HG02588 (cell line): ENCODE data around the gene KCNQ1OT1.

Source experiments
- ATAC-seq: cut with Tn5 transposase; IDR thresholded peaks from one replicate; pipeline ENCODE4 v1.9.1; 2021; ENCODE audit warnings: mild to moderate bottlenecking, moderate library complexity; ENCODE audit not compliant: unreplicated experiment

Gene KCNQ1OT1

DNA sequence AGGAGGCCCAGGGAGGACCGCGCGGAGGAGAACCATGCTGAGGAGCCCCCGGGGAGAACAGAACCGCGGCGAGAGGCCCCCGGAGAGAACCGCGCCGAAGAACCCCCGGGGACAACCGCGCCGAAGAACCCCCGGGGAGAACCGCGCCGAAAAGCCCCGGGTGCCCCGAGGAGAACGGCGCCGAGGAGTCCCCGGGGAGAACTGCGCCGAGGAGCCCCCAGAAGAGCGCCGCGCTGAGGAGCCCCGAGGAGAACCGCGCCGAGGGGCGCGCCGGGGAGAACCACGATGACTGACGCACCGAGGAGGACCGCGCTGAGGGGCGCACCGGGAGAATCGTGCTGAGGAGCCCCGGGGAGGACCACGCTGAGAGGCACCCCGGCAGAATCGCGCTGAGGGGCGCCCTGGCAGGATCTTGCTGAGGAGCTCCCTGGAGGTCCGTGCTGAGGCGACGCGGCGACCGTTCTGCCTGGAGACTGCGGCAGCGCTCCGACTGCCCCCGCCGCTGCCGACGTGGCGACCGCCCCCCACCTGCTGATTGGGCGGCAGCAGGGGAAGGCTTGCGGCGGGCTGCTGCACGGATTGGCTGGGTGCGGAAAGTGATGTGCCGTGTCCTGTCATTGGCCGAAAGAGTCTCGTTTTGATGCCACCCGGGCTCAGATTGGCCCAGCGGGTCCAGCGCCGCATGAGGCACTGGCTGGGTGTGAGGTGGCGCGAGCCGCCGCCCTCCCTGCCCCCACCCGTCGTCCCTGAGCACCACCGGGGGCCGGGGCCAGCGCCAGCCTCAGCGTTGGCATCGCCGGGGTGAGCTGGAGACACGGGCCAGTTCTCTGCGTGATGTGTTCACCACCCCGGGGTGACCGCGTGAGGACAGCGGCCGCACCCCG lies at the start of gene KCNQ1OT1:
Gene KCNQ1OT1, minus strand, starts transcription at position 464 of the 884 bp plus-strand sequence.
- ATAC-seq: peak; percentile 76

DNA sequence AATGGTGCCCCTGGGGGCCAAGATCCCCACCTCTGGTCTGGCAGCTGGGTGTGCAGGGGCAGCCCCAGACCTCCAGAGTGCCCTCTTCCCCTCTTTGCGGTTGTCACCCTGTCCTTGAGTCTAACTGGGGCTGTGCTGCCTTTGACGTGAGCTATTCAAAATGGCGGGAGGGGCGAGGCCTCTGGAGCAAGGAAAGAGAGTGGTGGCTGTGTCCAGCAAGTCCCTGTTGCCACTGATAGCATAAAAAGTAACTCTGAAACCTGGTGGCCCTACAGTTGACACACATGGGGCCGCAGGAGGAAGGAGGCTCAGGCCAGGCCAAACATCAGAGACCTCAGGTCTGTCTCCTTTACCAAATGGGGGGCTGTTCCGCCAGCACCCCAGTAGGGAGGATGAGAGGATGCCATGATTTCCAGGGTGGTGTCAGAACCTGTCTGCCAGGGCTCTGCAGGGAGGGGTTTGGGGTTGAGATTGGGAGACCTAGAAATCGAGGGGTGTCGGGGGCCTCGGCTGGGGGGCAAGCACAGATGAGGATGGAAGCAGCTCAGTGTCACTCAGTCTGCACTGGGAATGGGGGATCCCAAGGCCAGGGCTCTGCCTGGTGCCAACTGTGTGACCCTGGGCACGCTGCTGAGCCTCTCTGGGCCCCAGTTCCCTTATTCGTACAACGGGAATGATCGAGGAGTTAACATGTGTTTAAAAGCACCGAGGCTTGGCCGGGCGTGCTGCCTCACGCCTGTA lies 49.2 kb upstream of the KCNQ1OT1 start:
- ATAC-seq: no peak

DNA sequence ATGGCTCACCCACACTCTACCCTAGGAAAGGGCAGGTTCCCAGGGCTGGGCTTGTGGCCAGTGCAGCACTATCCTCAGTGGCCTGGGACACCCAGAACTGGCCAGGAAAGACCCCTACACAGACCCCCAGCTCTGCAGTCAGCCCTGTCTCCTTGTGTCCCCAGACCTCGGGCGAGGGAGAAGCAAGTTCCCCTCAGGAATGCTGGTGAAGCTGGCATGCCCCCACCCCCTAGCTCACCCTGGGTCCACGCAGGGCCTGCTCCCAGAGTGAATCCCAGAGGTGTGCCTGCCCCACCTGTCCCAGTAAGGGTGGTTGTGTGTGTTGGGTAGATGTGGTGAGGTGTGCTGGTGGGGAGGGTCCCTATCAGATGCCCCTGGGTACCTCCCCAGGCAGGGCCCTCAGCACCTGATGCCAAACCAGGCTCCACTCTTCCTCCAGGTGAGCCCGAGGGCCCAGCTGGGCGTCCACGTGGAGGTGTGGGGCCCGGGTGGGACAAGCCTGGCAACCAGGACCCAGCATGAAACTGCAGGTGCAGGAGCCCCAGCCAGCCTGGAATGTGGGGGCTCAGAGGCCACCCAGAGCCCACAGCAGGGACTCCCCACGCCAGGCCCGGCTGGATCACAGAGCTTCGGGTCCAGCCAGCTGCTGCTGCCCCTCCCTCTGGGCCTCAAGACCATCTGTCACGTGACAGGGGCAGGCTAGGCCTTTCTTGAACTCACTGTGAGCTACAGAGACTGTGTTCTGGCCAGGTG lies 48.4 kb upstream of the KCNQ1OT1 start:
- ATAC-seq: no peak

DNA sequence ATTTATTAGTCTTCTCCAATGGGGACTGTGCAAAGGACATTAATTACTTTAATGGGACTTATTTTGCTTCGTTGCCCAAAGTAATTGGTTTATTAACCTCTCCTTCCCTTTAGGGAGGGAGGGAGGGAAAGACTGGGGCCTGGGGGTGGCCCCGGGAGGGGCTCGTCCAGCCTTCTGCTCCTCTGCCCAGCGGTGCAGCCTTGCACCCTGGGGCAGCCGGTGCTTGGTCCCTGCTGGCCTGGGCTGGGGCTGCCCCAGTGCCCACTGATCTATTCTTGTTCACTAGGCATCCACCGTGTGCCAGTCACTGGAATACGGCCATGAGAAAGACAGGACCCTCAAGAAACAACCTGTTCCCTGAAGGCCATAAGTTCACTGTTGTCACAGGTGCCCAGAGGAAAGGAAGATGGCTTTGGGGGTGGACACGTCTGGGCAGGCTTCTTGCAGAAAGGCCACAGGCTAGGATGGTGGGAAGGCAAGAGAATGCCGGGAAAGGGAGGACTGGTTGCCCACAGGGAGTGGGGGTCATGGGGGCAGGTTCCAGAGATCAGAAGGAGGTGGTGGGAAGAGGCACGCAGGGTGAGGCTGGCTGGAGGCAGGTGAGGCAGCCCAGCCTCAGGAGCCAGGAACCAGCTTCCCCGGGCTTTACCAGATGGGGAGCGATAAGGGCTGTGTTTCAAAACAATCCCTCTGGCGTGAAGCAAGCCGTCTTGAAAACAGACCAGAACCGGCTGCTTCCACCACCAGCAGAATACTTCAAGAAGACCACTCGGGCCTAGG lies 47.6 kb upstream of the KCNQ1OT1 start:
- ATAC-seq: no peak

DNA sequence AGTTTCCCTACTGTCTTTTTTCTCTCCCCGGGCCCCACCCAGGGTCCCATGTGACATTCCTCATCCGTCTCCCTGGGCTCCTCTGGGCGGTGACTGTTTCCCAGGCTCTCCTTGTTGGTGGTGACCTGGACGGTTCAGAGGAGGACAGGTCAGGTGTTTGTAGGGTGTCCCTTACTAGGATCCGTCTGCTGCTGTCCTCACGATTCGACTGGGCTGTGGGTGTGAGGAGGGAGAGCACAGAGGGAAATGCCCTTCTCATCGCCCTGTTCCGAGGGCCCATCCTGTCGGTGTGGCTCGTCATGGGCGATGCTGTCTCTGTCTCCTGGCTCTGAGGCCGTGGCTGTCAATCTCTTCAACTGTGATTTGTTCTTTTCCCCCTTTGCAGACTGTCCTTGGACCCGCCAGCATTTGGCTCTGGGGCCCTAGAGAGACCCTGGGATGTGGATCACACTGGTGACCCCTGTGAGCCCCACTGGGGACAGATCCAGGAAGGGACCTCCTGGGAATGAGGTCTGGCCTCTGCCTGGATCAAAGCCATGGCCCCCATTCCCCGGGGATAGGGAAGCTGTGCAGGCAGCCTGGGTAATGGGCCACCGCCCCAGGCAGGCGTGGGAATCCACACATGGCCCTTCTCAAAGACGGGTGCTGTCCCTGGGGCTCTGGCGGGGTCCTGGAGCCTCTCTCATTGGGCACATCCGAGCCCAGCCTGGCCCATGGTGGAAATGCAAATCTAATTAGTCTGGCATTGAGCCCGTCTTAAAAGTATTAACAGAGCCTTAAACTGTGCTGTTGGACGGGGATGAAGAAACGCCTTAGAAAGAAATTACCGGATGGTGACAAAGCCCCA lies 46.8 kb upstream of the KCNQ1OT1 start:
- no peak for ATAC-seq

DNA sequence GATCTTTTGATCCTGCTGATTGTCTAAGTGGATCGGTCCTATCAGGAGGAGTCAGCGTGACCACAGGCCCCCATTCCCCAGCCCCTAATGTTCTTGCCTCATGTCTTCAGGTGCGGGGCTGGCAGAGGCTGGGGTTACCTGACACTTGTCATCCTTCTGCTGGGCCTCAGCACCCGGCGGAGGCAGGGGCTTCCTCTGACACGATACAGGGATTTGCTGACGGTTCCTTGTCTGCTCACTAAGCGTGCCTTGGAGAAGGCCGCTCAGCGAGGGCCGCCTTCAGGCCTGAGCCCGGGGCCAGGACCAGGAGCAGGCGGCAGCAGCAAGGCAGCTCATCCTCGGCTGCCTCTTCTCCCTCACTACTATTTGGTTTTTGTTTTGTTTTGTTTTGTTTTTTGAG lies 45.7 kb upstream of the KCNQ1OT1 start:
- ATAC-seq: no peak

DNA sequence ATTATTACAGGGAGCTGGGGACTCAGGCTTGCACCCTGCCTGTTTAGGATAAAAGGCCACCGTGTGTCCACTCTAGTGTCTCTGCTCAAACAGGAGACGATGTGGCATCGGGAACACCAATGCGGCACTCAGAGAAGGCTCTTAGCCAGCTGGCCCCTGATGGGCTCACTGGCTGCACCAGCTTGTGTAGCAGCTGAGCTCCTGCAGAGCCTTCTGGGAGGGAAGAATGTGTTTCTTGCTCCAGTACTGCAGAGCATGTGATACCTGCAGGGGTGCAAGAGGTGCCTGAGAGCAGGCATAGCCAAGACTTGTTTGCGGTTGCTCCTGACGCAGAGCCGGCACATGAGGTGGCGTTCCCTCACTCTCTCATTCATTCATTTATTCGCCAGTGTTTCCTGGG lies 44.4 kb upstream of the KCNQ1OT1 start:
- ATAC-seq: no peak

DNA sequence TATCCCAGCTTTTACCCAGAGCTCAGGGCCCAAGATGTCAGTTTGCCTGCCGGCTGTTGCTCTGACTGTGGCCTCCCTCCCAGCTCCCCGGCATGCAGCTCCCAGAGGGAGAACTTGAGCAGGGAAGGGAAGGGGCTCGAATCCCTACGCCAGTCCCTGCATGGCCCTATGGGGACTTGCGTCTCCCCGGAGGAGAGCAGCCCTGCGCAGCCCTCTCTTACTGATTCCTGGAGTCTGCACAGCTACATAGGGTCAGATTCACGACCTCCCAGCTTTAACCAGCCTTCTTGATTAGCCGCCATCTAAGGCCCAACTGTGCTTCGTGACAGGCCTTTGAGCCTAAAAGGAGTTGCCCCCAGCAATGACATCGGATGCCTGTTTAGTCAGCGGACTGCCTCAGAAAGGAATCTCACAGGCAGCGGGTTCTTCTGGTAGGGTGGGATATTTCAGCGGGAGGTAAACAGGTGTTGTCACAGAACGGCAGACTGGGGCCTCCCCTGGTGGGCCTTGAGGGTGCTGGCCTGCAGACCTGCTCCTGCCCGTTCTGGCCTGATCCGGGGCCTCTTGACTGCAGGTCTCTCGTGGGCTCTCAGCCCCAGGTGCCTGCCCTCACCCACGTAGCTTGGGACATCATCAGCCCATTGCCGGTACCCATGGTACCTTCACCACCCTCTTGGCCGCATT lies 43.8 kb upstream of the KCNQ1OT1 start:
- no peak for ATAC-seq

DNA sequence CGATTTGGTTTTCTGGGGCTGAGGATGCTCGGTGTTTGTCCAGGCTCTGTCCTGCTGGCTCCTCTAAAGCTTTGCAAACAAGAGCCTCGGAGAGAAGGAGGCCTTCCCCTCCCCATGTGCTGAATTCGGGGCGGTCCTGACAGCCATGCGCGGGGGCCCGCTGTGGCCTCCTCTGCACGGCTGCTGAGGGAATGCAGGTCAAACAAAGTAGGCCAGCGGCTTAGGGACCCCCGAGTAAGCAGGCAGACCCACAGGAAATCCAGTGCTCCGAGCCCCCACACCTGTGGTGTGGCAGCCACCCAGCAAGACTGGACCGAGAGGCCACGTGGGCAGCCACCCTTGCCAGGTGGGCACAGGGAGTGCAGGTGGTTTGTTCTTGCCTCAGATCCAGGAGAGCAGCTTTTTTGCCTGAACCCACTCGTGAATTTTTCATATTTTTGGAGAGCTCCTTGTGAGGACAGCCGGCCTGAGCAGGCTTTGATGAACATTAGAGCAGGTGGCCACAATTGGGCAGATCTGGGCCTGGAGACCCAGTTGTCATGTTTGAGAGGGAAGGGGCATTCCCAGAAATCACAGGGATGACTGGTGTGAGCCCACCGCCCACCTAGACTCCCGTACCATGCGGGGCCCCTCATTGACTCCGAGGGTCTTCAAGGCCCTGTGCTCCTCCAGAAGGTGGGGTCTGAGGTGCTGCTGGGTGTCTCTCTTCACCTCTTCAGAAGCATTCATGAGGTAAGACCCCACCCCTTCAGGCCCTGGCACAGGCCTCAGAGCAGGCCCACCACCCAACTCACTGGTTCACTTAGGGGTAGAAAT lies 43.0 kb upstream of the KCNQ1OT1 start:
- no peak for ATAC-seq

DNA sequence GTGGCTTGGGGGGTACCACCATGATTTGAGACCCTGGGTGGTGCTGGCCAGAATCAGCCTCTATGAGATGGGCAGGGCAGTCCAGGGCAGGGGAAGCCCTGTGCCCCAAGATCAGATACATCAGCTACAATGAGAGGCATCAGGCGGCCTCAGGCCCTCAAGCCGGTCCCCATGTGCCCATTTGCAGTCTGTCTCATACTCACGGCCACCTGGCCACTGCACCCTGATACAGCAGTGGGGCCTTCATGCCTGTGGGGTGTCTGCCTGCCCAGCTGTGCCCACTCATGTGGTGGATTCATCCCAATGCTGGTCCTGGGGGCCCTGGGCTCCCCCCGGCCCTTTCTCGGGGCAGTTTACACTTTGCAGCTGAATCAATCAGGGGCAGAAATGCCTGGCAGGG lies 42.4 kb upstream of the KCNQ1OT1 start:
- ATAC-seq: no peak

DNA sequence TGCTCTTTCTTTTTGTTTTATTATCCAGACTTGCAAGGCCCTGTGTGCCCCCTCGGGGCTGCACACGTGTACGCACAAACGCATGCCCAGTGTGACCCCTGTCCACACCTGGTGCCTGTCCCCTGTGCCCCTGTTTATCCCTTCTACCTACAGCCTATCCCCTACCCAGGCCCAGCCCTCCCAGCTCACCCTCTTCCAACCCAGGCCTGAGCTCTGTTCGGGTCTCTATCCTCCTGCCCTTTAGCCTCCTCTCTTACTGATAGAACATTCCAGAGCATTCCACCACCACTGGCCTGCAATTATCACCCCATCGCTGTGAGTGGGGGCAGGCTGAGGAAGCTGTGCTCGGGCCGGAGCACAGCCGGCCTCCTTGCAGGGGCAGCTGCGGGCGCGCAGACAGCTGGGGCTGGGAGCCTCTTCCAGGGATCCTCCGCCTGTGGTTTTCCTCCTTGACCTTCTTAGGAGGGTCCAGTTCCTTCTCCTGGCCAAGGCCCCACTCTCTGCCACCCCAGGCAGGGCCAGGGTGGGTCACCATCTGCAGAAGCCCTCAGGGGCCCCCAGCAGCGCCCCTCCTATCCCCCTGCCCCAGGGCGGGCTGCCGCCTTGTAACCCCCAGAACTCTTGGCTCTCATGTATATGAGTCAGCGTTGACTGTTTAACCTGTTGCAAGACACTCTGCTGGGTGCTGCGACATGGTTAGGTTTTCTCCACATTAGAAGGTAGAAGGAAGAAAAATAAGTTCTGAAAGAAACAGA lies 41.8 kb upstream of the KCNQ1OT1 start:
- no peak for ATAC-seq

DNA sequence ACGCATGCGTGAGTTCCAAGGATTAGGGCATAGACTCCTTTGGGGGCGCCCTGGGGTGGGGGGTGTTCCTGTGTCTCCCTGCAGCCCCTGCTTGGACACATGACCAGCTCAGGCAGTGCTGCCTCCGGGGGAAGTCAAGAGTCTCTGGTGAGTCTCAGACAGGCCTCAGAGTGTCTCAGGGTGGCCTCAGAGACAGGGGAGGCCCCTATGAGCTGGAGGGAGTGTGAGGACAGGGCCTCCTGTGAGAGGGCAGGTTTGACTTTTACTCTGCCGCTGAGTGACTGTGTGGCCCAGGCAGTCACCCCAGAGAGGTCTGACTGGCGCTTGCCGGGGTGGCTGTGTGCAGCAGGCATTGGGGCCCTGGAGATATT lies 41.2 kb upstream of the KCNQ1OT1 start:
- no peak for ATAC-seq

DNA sequence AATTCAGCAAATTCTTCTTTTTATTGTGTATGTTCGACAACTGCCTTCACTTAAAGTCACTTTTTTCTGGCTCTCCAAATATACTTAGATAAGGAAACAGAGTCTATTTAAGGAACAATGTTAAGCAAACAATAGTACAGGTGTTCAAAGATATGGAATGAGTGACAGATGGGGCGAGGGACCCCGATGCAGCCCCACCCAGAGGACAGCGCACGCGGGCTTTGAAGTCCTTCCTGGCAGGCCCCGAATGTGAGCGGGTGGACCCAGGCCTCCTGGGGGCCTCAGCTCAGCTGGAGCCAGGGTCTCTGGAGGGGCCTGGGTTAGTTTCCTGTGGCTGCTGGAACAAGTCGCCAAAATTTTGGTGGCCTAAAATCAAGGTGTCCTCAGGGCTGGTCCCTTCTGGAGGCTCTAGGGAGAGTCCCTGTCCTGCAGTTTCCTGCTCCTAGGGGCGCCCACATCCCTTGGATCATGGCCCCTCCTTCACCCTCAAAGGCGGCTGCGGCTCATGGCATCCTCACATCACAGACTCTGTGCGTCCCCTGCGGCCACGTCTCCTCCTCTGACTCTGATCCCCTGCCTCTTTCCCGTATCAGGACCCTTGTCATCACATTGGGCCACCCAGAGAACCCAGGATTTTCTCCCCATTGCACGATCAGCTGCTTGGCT lies 40.6 kb upstream of the KCNQ1OT1 start:
- ATAC-seq: no peak

DNA sequence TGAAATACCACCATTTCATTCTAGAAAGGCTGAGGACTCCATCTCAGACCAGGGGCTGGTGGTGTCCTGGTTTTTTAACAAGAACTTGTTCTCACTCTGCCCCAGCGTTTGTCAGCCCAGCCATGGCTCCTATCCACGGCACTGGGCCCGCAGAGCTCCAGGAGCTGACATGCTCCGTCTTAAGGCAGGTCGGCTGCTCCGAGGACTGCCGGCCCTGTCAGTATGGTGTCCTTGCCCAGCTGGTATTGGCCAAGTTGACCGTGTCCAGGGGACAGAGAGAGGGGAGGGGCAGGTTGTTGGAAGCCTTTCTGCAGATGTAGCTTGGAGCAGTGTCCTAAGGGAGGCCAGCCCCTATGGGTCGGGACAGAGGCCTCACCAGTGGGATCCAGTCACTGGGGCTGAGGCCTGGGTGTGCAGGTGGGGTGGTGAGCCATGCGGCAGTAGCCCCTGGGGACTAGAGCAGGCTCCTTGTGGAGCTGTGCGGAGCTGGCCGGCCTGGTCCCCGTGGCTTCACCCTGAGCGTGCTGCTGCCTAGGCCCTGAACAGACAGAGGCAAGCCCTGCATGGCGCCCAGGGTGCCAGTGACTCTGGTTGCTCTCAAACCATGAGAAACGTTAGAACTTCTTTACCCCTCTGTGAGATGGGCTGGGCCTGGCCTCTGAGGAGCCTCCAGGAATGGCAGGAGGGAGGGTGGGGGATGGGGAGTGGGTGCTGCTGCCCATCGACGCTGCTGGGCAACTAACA lies 39.9 kb upstream of the KCNQ1OT1 start:
- no peak for ATAC-seq

DNA sequence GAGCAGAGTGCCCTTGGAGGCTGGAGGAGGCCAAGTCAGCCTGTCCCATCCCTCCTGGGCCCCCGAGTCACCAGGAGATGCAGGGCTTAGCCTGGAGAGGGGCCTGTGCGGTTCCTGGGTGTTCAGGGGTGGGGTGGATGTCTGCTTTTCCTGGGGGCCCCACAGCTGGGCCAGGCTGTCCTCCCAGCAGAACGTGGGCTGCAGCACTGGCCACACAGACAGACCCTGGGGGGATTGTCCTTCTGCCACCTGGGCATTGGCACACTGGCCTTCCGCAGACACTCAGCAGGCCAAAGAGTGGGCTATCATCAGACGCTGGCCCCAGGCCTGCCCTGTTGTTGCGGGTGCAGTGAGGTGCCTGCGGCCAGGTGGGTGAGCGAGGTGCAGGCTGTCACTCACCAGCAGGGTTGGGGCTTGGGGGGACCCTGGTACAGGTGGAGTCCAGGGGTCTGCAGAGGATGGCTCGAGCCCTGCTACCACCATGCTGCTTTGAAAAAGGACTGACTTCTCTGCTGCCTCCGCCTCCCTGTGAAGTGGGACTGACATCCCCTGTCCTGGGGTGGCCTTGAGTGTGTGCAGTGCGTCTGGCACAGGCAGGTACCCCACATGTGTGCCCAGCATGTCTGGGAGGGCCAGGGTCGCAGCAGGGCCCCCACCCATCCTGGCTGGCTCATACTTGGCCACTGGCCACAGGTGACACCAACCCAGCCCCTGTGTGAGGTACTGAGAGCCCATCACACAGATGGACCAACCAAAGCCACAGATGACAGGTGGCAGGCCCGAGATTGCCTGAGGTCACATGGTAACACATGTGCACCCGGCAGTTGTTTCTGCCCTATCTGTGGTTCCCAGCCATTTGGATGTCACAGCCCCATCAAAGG lies 39.0 kb upstream of the KCNQ1OT1 start:
- ATAC-seq: no peak

DNA sequence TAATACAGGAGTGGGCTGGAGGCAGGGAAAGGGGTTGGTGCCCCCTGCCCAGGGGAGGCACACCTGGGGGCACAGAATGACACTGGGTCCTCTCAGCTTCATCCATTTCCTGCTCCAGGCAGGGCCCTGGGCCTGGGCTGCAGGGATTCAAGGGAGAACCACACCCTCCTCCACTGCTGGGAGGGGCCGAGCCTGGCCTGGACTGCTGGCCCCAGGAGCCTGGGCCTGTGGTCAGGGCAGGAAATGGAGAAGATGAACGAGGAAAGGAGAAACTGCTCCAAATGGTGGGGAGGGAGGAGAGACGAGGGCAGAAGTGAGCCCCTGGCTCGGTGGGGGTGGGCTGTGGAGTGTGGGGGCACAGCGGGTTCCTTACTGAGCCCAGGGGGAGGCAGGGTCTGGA lies 38.1 kb upstream of the KCNQ1OT1 start:
- ATAC-seq: no peak
